ENCODE data around the gene FGFRL1.
"Not testable (repeated sequence)": the region's sequence is repeated elsewhere in the genome, so short reads cannot be mapped to it uniquely, and the experiment has no call there.

FGFRL1 gene

GRCh38 chr4:1048773-1049590, 37.6 kb downstream of the FGFRL1 start:
- no peak overlapping the region for H3K4me3 ChIP-seq (ENCODE audit: low read depth, low read length)
- DNase-seq (ENCODE audit: low read depth), result no peak
- TF ChIP-seq CTCF (IDR thresholded peaks at IDR 0.05; ENCODE audit: insufficient read depth, low read depth, low read length, missing control alignments), result no peak

- no peak for DNase-seq (ENCODE audit: low read depth)
- no peak for TF ChIP-seq CTCF (IDR thresholded peaks at IDR 0.05; ENCODE audit: insufficient read depth, low read depth, low read length, missing control alignments)
- H3K4me3 ChIP-seq (ENCODE audit: low read depth, low read length), result no peak overlapping the region
Measured at GRCh38 chr4:1049591-1049905, 38.1 kb downstream of the FGFRL1 start.

GRCh38 chr4:1050486-1051213, 39.2 kb downstream of the FGFRL1 start:
- H3K4me3 ChIP-seq (ENCODE audit: low read depth, low read length), result no peak overlapping the region
- DNase-seq (ENCODE audit: low read depth), result no peak
- no peak for TF ChIP-seq CTCF (IDR thresholded peaks at IDR 0.05; ENCODE audit: insufficient read depth, low read depth, low read length, missing control alignments)

- no peak for DNase-seq (ENCODE audit: low read depth)
- no peak overlapping the region for H3K4me3 ChIP-seq (ENCODE audit: low read depth, low read length)
- TF ChIP-seq CTCF (IDR thresholded peaks at IDR 0.05; ENCODE audit: insufficient read depth, low read depth, low read length, missing control alignments), result no peak
Measured at GRCh38 chr4:1051472-1051871, 40.0 kb downstream of the FGFRL1 start.

GRCh38 chr4:1052231-1052671, 40.8 kb downstream of the FGFRL1 start:
- TF ChIP-seq CTCF (IDR thresholded peaks at IDR 0.05; ENCODE audit: insufficient read depth, low read depth, low read length, missing control alignments), result no peak
- H3K4me3 ChIP-seq (ENCODE audit: low read depth, low read length), result no peak overlapping the region
- DNase-seq (ENCODE audit: low read depth), result no peak

- TF ChIP-seq CTCF (IDR thresholded peaks at IDR 0.05; ENCODE audit: insufficient read depth, low read depth, low read length, missing control alignments), result no peak
- no peak for DNase-seq (ENCODE audit: low read depth)
- H3K4me3 ChIP-seq (ENCODE audit: low read depth, low read length), result no peak overlapping the region
Measured at GRCh38 chr4:1053080-1053661, 41.7 kb downstream of the FGFRL1 start.

- DNase-seq (ENCODE audit: low read depth); H3K4me3 ChIP-seq (ENCODE audit: low read depth, low read length): not testable (repeated sequence)
Measured at GRCh38 chr4:1053891-1054290, 42.5 kb downstream of the FGFRL1 start.

- DNase-seq (ENCODE audit: low read depth); H3K4me3 ChIP-seq (ENCODE audit: low read depth, low read length): not testable (repeated sequence)
Measured at GRCh38 chr4:1054696-1055242, 43.3 kb downstream of the FGFRL1 start.

GRCh38 chr4:1055243-1055701, 43.8 kb downstream of the FGFRL1 start:
- DNase-seq (ENCODE audit: low read depth); H3K4me3 ChIP-seq (ENCODE audit: low read depth, low read length): not testable (repeated sequence)

All from GM12865 (cell line).